Liver (tissue), 9 donors: ENCODE data around the gene C1QTNF12. TPM values are rescaled to one million over a fixed set of nuclear protein-coding genes. Genes with fewer than 3 reads are reported as not detected.

Experiments used
- DNase-seq: peaks from one replicate; pipeline ENCODE4 v3.0.0-alpha.2; 2017; ENCODE audit warnings: low spot score
- H3K27ac ChIP-seq, 2 donors: one replicate each; pipeline ENCODE4 v1.7.0; 2013; ENCODE audit warnings: inconsistent platforms in 2 of 2, low read length in 2 of 2, control low read depth in 1 of 2, low read depth in 1 of 2, mild to moderate bottlenecking in 1 of 2
- H3K27me3 ChIP-seq, 4 donors: one replicate each; pipeline versions ENCODE4 v1.6.1 to v1.7.0; 2013; ENCODE audit warnings: low read length in 3 of 4, inconsistent platforms in 1 of 4, mild to moderate bottlenecking in 1 of 4, moderate library complexity in 1 of 4; ENCODE audit not compliant: control insufficient read depth in 4 of 4, insufficient read depth in 4 of 4
- H3K36me3 ChIP-seq, 4 donors: one replicate each; pipeline versions ENCODE4 v1.6.1 to v1.7.0; 2013; ENCODE audit warnings: low read length in 3 of 4, mild to moderate bottlenecking in 3 of 4, low read depth in 1 of 4, moderate library complexity in 1 of 4; ENCODE audit not compliant: control insufficient read depth in 4 of 4, insufficient read depth in 3 of 4
- H3K4me1 ChIP-seq, 4 donors: one replicate each; pipeline versions ENCODE4 v1.6.1 to v1.7.0; 2013; ENCODE audit warnings: low read length in 3 of 4, mild to moderate bottlenecking in 3 of 4, moderate library complexity in 1 of 4; ENCODE audit not compliant: control insufficient read depth in 4 of 4, insufficient read depth in 4 of 4
- H3K4me3 ChIP-seq, 3 donors: one replicate each; pipeline versions ENCODE4 v1.6.1 to v1.7.0; 2013; ENCODE audit warnings: low read length in 3 of 3, control low read depth in 1 of 3, low read depth in 1 of 3, mild to moderate bottlenecking in 1 of 3
- H3K9ac ChIP-seq, 2 donors: one replicate each; pipeline ENCODE4 v1.7.0; 2013; ENCODE audit warnings: low read length in 2 of 2, mild to moderate bottlenecking in 2 of 2, moderate library complexity in 2 of 2, control low read depth in 1 of 2, low read depth in 1 of 2
- H3K9me3 ChIP-seq, 4 donors: one replicate each; pipeline versions ENCODE4 v1.6.1 to v1.7.0; 2013; ENCODE audit warnings: low read length in 3 of 4; ENCODE audit not compliant: control insufficient read depth in 4 of 4
- FOXA1 ChIP-seq: IDR thresholded peaks from 2 replicates; pipeline ENCODE4 v1.6.1; 2016; ENCODE audit warnings: antibody characterized with exemption
- FOXA2 ChIP-seq: IDR thresholded peaks from 2 replicates; pipeline ENCODE4 v1.6.1; 2016; ENCODE audit warnings: antibody characterized with exemption
- GABPA ChIP-seq, 2 donors: IDR thresholded peaks in 1 of 2; conservative IDR thresholded peaks in 1 of 2; 2 replicates each; pipeline ENCODE4 v1.6.1; 2016; ENCODE audit warnings: antibody characterized with exemption in 2 of 2, mild to moderate bottlenecking in 1 of 2, moderate library complexity in 1 of 2
- HNF4A ChIP-seq, 2 donors: conservative IDR thresholded peaks; 2 replicates each; pipeline ENCODE4 v1.6.1; 2016; ENCODE audit warnings: antibody characterized with exemption in 2 of 2, mild to moderate bottlenecking in 2 of 2
- HNF4G ChIP-seq: IDR thresholded peaks from 2 replicates; pipeline ENCODE4 v1.6.1; 2016; ENCODE audit warnings: antibody characterized with exemption
- NR2F2 ChIP-seq: IDR thresholded peaks from 2 replicates; pipeline ENCODE4 v1.6.1; 2016; ENCODE audit warnings: antibody characterized with exemption
- RXRA ChIP-seq, 2 donors: IDR thresholded peaks; 2 replicates each; pipeline ENCODE4 v1.6.1; 2017 to 2018; ENCODE audit warnings: antibody characterized with exemption in 2 of 2, mild to moderate bottlenecking in 1 of 2
- SP1 ChIP-seq: IDR thresholded peaks from 2 replicates; pipeline ENCODE4 v1.6.1; 2018; ENCODE audit warnings: antibody characterized with exemption, mild to moderate bottlenecking
- TAF1 ChIP-seq: conservative IDR thresholded peaks from 2 replicates; pipeline ENCODE4 v1.6.1; 2016; ENCODE audit warnings: antibody characterized with exemption, mild to moderate bottlenecking
- YY1 ChIP-seq: IDR thresholded peaks from 2 replicates; pipeline ENCODE4 v1.6.1; 2016; ENCODE audit warnings: antibody characterized with exemption, mild to moderate bottlenecking
- WGBS: extraction: QIAGEN DNeasy Blood & Tissue Kit; methylation state at CpG from one replicate; pipeline ENCODE4 v1.1.7; 2013; 5-methylcytosine and 5-hydroxymethylcytosine counted together
- polyA plus RNA-seq, 2 donors: library from polyadenylated mRNA; stranded (reverse) in 1 of 2; unstranded in 1 of 2; fragments of 200-250 nt in 1 of 2; fragments of >200 nt in 1 of 2; fragmentation: Nextera tagmentation in 1 of 2; extraction: Ambion mirVana in 1 of 2; gene quantifications; one replicate each; pipeline versions ENCODE4 v1.2.1 to v1.2.3, GENCODE V29; 2013 to 2015
- total RNA-seq, 2 donors: library from RNA; depleted of rRNA; stranded (reverse); fragments of >200 nt; gene quantifications; one replicate each; pipeline ENCODE4 v1.2.3, GENCODE V29; 2014
- TF ChIP-seq, protein P1 (sequence below): IDR thresholded peaks from 2 replicates; pipeline ENCODE4 v1.6.1; 2016; ENCODE audit warnings: antibody characterized with exemption
- TF ChIP-seq, protein P2 (sequence below): IDR thresholded peaks from 2 replicates; pipeline ENCODE4 v1.6.1; 2016; ENCODE audit warnings: antibody characterized with exemption
- TF ChIP-seq, protein P3 (sequence below): IDR thresholded peaks from 2 replicates; pipeline ENCODE4 v1.6.1; 2016; ENCODE audit warnings: antibody characterized with exemption
- TF ChIP-seq, protein P4 (sequence below): IDR thresholded peaks from 2 replicates; pipeline ENCODE4 v1.6.1; 2016; ENCODE audit warnings: antibody characterized with exemption, mild to moderate bottlenecking
- TF ChIP-seq, protein P5 (sequence below): fragments of 150-350 bp; IDR thresholded peaks from 2 replicates; pipeline ENCODE4 v1.5.1; 2017; ENCODE audit warnings: improper control_type of control experiment, low read depth, low read length; ENCODE audit not compliant: missing input control
- donor health status: healthy.
- donor health status: healthy.
- donor health status: healthy.
- donor health status: healthy.
- donor health status: healthy.

Gene C1QTNF12
- total and polyA plus RNA-seq, 4 donors, result 0.39 to 0.40 TPM; not detected in 2

DNA sequence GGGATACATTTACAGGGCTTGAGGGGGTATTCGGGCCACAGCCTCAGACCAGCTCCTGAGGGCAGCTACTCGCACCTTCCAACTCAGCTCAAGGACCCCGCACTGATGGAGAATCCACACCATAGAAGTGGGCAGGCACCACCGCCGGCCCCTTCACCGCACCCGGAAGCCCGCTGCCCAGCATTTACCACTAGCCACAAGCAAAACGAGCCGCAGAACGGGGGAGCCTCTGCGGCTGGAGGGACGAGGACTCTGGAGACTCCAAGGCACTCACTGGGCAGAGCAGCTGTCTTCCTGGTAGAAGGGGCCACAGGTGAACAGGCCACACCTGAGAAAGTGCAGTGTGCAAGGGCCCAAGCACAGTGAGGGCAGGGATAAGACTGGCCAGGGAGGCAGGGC is 21.8 kb upstream of the C1QTNF12 start:
- no peak for TF ChIP-seq FOXA2
- TF ChIP-seq, protein P1, sequence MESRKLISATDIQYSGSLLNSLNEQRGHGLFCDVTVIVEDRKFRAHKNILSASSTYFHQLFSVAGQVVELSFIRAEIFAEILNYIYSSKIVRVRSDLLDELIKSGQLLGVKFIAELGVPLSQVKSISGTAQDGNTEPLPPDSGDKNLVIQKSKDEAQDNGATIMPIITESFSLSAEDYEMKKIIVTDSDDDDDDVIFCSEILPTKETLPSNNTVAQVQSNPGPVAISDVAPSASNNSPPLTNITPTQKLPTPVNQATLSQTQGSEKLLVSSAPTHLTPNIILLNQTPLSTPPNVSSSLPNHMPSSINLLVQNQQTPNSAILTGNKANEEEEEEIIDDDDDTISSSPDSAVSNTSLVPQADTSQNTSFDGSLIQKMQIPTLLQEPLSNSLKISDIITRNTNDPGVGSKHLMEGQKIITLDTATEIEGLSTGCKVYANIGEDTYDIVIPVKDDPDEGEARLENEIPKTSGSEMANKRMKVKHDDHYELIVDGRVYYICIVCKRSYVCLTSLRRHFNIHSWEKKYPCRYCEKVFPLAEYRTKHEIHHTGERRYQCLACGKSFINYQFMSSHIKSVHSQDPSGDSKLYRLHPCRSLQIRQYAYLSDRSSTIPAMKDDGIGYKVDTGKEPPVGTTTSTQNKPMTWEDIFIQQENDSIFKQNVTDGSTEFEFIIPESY, result no peak
- no peak for TF ChIP-seq SP1
- TF ChIP-seq, protein P2, sequence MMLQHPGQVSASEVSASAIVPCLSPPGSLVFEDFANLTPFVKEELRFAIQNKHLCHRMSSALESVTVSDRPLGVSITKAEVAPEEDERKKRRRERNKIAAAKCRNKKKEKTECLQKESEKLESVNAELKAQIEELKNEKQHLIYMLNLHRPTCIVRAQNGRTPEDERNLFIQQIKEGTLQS, result no peak
- TF ChIP-seq YY1, result no peak
- TF ChIP-seq GABPA (IDR thresholded peaks at IDR 0.05 in 1 of 2, conservative IDR thresholded peaks at IDR 0.05 in 1 of 2), result no peak
- no peak for TF ChIP-seq FOXA1
- TF ChIP-seq HNF4A (conservative IDR thresholded peaks at IDR 0.05), result no peak
- TF ChIP-seq TAF1, result no peak
- TF ChIP-seq, protein P3, sequence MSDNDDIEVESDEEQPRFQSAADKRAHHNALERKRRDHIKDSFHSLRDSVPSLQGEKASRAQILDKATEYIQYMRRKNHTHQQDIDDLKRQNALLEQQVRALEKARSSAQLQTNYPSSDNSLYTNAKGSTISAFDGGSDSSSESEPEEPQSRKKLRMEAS, result no peak
- TF ChIP-seq, protein P4, sequence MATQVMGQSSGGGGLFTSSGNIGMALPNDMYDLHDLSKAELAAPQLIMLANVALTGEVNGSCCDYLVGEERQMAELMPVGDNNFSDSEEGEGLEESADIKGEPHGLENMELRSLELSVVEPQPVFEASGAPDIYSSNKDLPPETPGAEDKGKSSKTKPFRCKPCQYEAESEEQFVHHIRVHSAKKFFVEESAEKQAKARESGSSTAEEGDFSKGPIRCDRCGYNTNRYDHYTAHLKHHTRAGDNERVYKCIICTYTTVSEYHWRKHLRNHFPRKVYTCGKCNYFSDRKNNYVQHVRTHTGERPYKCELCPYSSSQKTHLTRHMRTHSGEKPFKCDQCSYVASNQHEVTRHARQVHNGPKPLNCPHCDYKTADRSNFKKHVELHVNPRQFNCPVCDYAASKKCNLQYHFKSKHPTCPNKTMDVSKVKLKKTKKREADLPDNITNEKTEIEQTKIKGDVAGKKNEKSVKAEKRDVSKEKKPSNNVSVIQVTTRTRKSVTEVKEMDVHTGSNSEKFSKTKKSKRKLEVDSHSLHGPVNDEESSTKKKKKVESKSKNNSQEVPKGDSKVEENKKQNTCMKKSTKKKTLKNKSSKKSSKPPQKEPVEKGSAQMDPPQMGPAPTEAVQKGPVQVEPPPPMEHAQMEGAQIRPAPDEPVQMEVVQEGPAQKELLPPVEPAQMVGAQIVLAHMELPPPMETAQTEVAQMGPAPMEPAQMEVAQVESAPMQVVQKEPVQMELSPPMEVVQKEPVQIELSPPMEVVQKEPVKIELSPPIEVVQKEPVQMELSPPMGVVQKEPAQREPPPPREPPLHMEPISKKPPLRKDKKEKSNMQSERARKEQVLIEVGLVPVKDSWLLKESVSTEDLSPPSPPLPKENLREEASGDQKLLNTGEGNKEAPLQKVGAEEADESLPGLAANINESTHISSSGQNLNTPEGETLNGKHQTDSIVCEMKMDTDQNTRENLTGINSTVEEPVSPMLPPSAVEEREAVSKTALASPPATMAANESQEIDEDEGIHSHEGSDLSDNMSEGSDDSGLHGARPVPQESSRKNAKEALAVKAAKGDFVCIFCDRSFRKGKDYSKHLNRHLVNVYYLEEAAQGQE, result no peak
- TF ChIP-seq RXRA (IDR thresholded peaks at IDR 0.05), result no peak
- no peak for TF ChIP-seq NR2F2
- TF ChIP-seq HNF4G, result no peak
- TF ChIP-seq, protein P5, sequence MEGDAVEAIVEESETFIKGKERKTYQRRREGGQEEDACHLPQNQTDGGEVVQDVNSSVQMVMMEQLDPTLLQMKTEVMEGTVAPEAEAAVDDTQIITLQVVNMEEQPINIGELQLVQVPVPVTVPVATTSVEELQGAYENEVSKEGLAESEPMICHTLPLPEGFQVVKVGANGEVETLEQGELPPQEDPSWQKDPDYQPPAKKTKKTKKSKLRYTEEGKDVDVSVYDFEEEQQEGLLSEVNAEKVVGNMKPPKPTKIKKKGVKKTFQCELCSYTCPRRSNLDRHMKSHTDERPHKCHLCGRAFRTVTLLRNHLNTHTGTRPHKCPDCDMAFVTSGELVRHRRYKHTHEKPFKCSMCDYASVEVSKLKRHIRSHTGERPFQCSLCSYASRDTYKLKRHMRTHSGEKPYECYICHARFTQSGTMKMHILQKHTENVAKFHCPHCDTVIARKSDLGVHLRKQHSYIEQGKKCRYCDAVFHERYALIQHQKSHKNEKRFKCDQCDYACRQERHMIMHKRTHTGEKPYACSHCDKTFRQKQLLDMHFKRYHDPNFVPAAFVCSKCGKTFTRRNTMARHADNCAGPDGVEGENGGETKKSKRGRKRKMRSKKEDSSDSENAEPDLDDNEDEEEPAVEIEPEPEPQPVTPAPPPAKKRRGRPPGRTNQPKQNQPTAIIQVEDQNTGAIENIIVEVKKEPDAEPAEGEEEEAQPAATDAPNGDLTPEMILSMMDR, result no peak
- WGBS, result 97% methylated on average over 13 of the region's 13 CpGs
- H3K9me3 ChIP-seq, result no peaks in the 10 kb centered on the region
- no peak overlapping the region for H3K9ac ChIP-seq
- peaks cover 9 to 28% (median 22%) of the 10 kb centered on the region in 4 donors for H3K4me1 ChIP-seq
- peaks cover 5 to 24% (median 14%) of the 10 kb centered on the region in 4 donors for H3K36me3 ChIP-seq
- no peak overlapping the region for H3K27ac ChIP-seq
- H3K4me3 ChIP-seq, result no peak overlapping the region
- DNase-seq, result no peak
- H3K27me3 ChIP-seq, result no peaks in the 10 kb centered on the region
